ENCODE data around the gene FRYL.
"Not testable (repeated sequence)": the region's sequence is repeated elsewhere in the genome, so short reads cannot be mapped to it uniquely, and the experiment has no call there.

The FRYL gene

GRCh38 chr4:48639807-48640206, 140.3 kb downstream of the FRYL start:
- peak; percentile 46 for DNase-seq (ENCODE audit: low read depth)

GRCh38 chr4:48638586-48638985, 141.5 kb downstream of the FRYL start:
- H3K4me3 ChIP-seq (ENCODE audit: low read length); DNase-seq (ENCODE audit: low read depth): not testable (repeated sequence)

More at GRCh38 chr4:48639807-48640206, 140.3 kb downstream of the FRYL start:
- TF ChIP-seq CTCF (conservative IDR thresholded peaks at IDR 0.05; ENCODE audit: low read length), result no peak
- H3K4me3 ChIP-seq (ENCODE audit: low read length), result no peak overlapping the region

- H3K4me3 ChIP-seq (ENCODE audit: low read length), result no peak overlapping the region
- DNase-seq (ENCODE audit: low read depth), result no peak
- no peak for TF ChIP-seq CTCF (conservative IDR thresholded peaks at IDR 0.05; ENCODE audit: low read length)
Measured at GRCh38 chr4:48636911-48637310, 143.2 kb downstream of the FRYL start.

- TF ChIP-seq CTCF (conservative IDR thresholded peaks at IDR 0.05; ENCODE audit: low read length), result no peak
- no peak overlapping the region for H3K4me3 ChIP-seq (ENCODE audit: low read length)
- no peak for DNase-seq (ENCODE audit: low read depth)
Measured at GRCh38 chr4:48635980-48636379, 144.1 kb downstream of the FRYL start.

- TF ChIP-seq CTCF (conservative IDR thresholded peaks at IDR 0.05; ENCODE audit: low read length), result no peak
- peak; percentile 59 for DNase-seq (ENCODE audit: low read depth)
- no peak overlapping the region for H3K4me3 ChIP-seq (ENCODE audit: low read length)
Measured at GRCh38 chr4:48635310-48635709, 144.8 kb downstream of the FRYL start.

- no peak for TF ChIP-seq CTCF (conservative IDR thresholded peaks at IDR 0.05; ENCODE audit: low read length)
- H3K4me3 ChIP-seq (ENCODE audit: low read length), result no peak overlapping the region
- DNase-seq (ENCODE audit: low read depth), result no peak
Measured at GRCh38 chr4:48634688-48635308, 145.3 kb downstream of the FRYL start.

- no peak overlapping the region for H3K4me3 ChIP-seq (ENCODE audit: low read length)
- no peak for TF ChIP-seq CTCF (conservative IDR thresholded peaks at IDR 0.05; ENCODE audit: low read length)
- DNase-seq (ENCODE audit: low read depth), result no peak
Measured at GRCh38 chr4:48633657-48634056, 146.4 kb downstream of the FRYL start.

GRCh38 chr4:48629458-48629857, 150.6 kb downstream of the FRYL start:
- H3K4me3 ChIP-seq (ENCODE audit: low read length), result no peak overlapping the region
- no peak for TF ChIP-seq CTCF (conservative IDR thresholded peaks at IDR 0.05; ENCODE audit: low read length)
- DNase-seq (ENCODE audit: low read depth), result no peak
